ENCODE data around the gene RPL4.

Gene RPL4

GRCh38 chr15:66452971-66453580, 51.6 kb downstream of the RPL4 start:
- no peak for DNase-seq

DNA sequence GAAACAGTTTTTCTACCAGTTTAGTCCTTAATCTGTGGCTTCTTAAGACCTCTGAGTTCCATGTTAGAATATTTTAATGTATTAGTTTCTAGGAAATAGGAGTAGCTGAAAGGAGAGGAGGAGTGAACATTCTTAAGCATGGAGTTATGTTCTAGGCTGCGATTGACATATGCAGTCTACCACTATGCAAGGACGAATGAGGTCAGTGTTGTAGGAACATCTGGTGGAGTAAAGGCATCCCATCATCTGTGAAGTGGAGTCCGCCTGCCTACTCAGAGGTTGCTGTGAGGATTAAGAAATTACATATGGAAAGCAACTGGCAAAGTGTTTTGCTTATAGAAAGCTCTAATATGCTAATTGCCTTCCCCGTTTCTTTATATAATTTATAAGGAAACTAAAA, 52.2 kb downstream of the RPL4 start:
- no peak for DNase-seq

All from NCI-H510A treated with DMSO at 0.1 percent for 48 hours (cell line).